Thyroid gland (tissue), 4 donors: ENCODE data around the gene EIF2S1. TPM values are rescaled to one million over a fixed set of nuclear protein-coding genes. Genes with fewer than 3 reads are reported as not detected.

Experiments used
- DNase-seq, 2 donors: peaks; one replicate each; pipeline ENCODE4 v3.0.0-alpha.2; 2019
- H3K27ac ChIP-seq, 3 donors: fragments of 200-600 bp; sonication (generic); 1 replicate in 2 of 3; 2 replicates in 1 of 3; pipeline ENCODE4 v1.5.1; 2016 to 2019; ENCODE audit warnings: mild to moderate bottlenecking in 1 of 3, moderate library complexity in 1 of 3
- H3K27me3 ChIP-seq: fragments of 200-600 bp; sonication (generic); one replicate; pipeline ENCODE4 v1.5.1; 2019
- H3K36me3 ChIP-seq, 2 donors: fragments of 200-600 bp; sonication (generic); one replicate each; pipeline ENCODE4 v1.5.1; 2016 to 2019
- H3K4me1 ChIP-seq, 2 donors: fragments of 200-600 bp; sonication (generic); one replicate each; pipeline ENCODE4 v1.5.1; 2017 to 2019
- H3K4me3 ChIP-seq, 3 donors: fragments of 200-600 bp; sonication (generic); replicated peaks in 1 of 3; 1 replicate in 2 of 3; 2 replicates in 1 of 3; pipeline ENCODE4 v1.5.1; 2016; ENCODE audit warnings: mild to moderate bottlenecking in 1 of 3
- H3K9me3 ChIP-seq: fragments of 200-600 bp; sonication (generic); one replicate; pipeline ENCODE4 v1.5.1; 2017
- CTCF ChIP-seq, 6 experiments: fragments of 200-600 bp in 3 of 6; fragments of 450-650 bp in 3 of 6; sonication (generic) in 3 of 6; IDR thresholded peaks; one replicate each; pipeline ENCODE4 v1.5.1; 2016 to 2019; ENCODE audit warnings: antibody characterized with exemption in 6 of 6, mild to moderate bottlenecking in 2 of 6, inconsistent platforms in 1 of 6, moderate library complexity in 1 of 6
- POLR2A ChIP-seq, 2 donors: fragments of 450-650 bp; IDR thresholded peaks; one replicate each; pipeline ENCODE4 v1.6.1; 2017; ENCODE audit warnings: antibody characterized with exemption in 2 of 2, mild to moderate bottlenecking in 2 of 2, moderate library complexity in 1 of 2
- WGBS, 2 donors: methylation state at CpG; one replicate each; pipeline ENCODE4 v1.1.5; 2017; 5-methylcytosine and 5-hydroxymethylcytosine counted together
- intact Hi-C: fragments of 100-400 bp; cut with DNase I; formaldehyde crosslinking; loops from one replicate; pipeline ENCODE4 v1.15.1; 2023
- small RNA-seq: library from RNA; depleted of rRNA; stranded (forward); fragments of <200 nt; gene quantifications from one replicate; pipeline ENCODE3, GENCODE V24; 2016
- total RNA-seq, 4 donors: library from RNA; depleted of rRNA; stranded (reverse); fragments of >200 nt; gene quantifications; one replicate each; pipeline ENCODE4 v1.2.3, GENCODE V29; 2016

The EIF2S1 gene
- total RNA-seq, 4 donors from 2014 or later = 53.3 to 98.5 (median 69.6) TPM

GRCh38 chr14:67429510-67430205 is 69.5 kb downstream of the EIF2S1 start:
- Histone ChIP-seq H3K27me3 (no peaks in the 10 kb centered on the region), H3K9me3 (no peaks in the 10 kb centered on the region), H3K4me3 (no peak overlapping the region), H3K27ac (no peak overlapping the region), H3K36me3 (no peaks in the 10 kb centered on the region), H3K4me1 (peaks cover 6 to 28% of the 10 kb centered on the region in 2 donors)
- no peak for TF ChIP-seq CTCF (IDR thresholded peaks at IDR 0.05)
- no peak for TF ChIP-seq POLR2A (IDR thresholded peaks at IDR 0.05)
- WGBS, 2 donors = 90 to 92% methylated on average over 9 of the region's 9 CpGs
- intact Hi-C loops = loop anchor here (10.0 kb wide), 3 partner anchors 145 to 275 kb away; partner anchors contain the start of genes RDH12 and VTI1B
- no peak for DNase-seq

- Histone ChIP-seq H3K9me3 (no peaks in the 10 kb centered on the region), H3K4me1 (peaks cover 16 to 34% of the 10 kb centered on the region in 2 donors), H3K4me3 (no peak overlapping the region), H3K27ac (no peak overlapping the region), H3K36me3 (no peaks in the 10 kb centered on the region), H3K27me3 (no peaks in the 10 kb centered on the region)
- WGBS, 2 donors = 80 to 83% methylated on average over 7 of the region's 7 CpGs
- intact Hi-C loops = no loop called here
- no peak for DNase-seq
- TF ChIP-seq POLR2A (IDR thresholded peaks at IDR 0.05) = no peak
- TF ChIP-seq CTCF (IDR thresholded peaks at IDR 0.05) = no peak
Observed at GRCh38 chr14:67432050-67432564, 72.0 kb downstream of the EIF2S1 start.

GRCh38 chr14:67435603-67436002 is 75.5 kb downstream of the EIF2S1 start:
- no peak overlapping the region for H3K4me3 ChIP-seq
- TF ChIP-seq CTCF (IDR thresholded peaks at IDR 0.05) (no peak), POLR2A (IDR thresholded peaks at IDR 0.05) (no peak)

More at GRCh38 chr14:67435603-67436002, 75.5 kb downstream of the EIF2S1 start:
- intact Hi-C loops = no loop called here
- WGBS, 2 donors = 91 to 97% methylated on average over 5 of the region's 5 CpGs
- H3K27me3 ChIP-seq = no peaks in the 10 kb centered on the region
- peak overlapping the region in 2 of 3 donors; percentile 34 to 61 for H3K27ac ChIP-seq
- H3K9me3 ChIP-seq = no peaks in the 10 kb centered on the region
- no peaks in the 10 kb centered on the region for H3K36me3 ChIP-seq
- DNase-seq = no peak
- H3K4me1 ChIP-seq = peaks cover 12 to 39% of the 10 kb centered on the region in 2 donors

Small RNA genes within 50 kb of the gene (small RNA-seq; reads per million reads assigned to genes)
- gene RF00019 = not detected

Other genes with a start within 250 kb of the EIF2S1 start
- gene GARIN2, start 170.9 kb upstream of the EIF2S1 start, total RNA-seq = not detected
- 10 to 100 TPM; 62.6 to 88.4 (median 77.5) TPM for gene PALS1, start 118.9 kb upstream of the EIF2S1 start, total RNA-seq
- 100 to 1,000 TPM; 123 to 220 (median 192) TPM for gene ATP6V1D, start 524 bp upstream of the EIF2S1 start, total RNA-seq
- gene PLEK2, start 51.8 kb downstream of the EIF2S1 start, total RNA-seq = 10 to 100 TPM; 22.0 to 75.2 (median 58.6) TPM
- gene TMEM229B, start 128.4 kb downstream of the EIF2S1 start, total RNA-seq = 10 to 100 TPM; 27.3 to 63.5 (median 35.0) TPM
- gene PLEKHH1, start 173.0 kb downstream of the EIF2S1 start, total RNA-seq = 100 to 1,000 TPM; 225 to 336 (median 241) TPM
- gene PIGH, start 239.9 kb downstream of the EIF2S1 start, total RNA-seq = 100 to 1,000 TPM in 1 of 4 donors, 10 to 100 TPM in 3; 43.0 to 103 (median 63.1) TPM